ENCODE data around the gene RBM20.
"Not testable (repeated sequence)": the region's sequence is repeated elsewhere in the genome, so short reads cannot be mapped to it uniquely, and the experiment has no call there.

Gene RBM20

DNA sequence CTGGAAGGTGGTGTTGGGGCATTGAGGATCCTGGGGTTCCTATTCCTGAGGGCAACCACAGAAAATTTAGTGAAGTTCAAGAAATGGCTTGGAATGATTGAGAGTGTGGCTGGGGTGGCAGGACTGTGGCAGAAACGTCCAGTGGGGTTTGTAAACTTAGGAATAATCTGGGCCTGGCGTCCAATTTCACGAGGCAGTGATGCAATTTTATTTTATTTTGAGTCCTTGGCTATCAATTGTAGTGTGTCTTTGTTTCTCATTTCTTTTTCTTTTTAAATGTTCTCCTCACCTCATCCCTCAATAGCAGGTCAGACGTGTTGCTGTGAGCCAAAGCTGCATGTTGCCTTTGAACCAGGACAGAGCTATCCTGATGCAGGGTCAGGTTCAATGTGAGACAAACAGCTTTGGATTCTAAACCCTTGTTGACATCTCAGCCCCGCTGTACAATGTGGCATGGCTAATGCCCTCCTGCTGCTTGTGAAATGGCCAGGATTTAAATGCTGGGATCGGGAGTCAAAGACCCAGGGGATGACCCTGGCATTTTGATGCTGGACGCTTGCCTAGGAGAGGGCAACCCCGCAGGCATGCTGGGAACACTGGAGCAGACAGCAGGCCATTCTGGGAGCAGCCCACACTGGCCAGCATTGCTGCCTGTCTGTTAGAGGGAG is 64.8 kb downstream of the RBM20 start:
- DNase-seq, result no peak

DNA sequence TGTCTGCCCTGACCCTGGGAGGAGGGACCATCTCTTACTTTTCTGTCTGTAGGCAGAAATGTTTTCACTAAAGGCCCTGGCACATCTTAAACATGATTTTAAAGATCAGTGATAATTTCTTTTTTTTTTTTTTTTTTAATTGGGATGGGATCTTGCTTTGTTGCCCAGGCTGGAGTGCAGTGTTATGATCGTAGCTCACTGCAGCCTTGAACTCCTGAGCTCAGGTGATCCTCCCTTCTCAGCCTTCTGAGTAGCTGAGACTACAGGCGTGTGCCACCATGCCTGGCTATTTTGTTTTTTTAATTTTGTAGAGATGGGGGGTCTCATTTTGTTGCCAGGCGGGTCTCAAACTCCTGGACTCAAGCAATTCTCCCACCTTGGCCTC is 65.3 kb downstream of the RBM20 start:
- DNase-seq, result no peak

DNA sequence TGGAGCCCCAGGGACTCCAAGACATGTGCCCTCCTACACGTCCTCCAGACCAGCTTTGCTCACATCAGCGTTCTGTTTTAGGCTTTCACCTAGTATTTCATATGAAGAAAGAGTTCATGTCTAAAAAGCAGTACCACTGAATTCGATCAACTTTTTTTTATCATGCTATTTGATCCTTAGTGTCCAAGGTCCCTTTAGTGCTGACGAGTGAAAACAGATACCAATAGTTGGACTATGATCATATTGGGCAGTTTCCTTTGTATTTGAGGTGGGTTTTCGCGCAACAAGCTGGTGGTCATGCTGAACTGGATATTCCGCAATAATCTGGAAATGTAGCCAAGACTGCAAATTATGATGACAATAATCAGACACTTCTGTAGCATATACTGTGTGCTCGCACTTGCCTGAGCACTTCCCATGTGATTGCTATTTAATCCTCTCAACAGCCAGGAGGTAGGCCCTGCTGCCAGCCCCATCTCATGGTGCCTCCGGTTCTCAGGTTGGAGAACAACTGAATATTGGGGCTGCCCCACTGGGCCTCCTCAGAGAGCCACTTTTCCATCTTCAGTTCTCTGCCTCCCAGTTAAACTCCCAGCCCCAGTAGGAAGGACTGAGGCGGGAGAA is 65.9 kb downstream of the RBM20 start:
- DNase-seq, result no peak

DNA sequence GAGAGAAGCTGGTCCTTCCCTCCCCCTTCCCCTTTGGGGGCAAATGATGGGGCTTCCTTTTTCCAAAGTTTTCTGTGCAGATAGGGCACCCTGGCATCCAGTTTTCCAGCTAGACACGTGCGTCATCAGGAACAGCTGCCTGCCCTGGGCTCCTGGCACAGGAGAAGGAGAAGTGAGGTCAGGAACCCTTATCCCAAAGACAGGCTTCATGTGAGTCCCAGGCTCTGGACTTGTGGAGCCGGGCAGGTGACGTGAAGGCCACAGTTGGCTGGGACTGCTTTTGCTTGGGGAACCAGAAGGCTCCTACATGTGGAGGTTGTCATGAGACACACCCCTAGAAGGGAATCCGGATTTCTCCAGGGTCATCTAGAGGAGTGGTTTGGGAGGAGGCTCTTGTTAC is 66.5 kb downstream of the RBM20 start:
- DNase-seq, result no peak

DNA sequence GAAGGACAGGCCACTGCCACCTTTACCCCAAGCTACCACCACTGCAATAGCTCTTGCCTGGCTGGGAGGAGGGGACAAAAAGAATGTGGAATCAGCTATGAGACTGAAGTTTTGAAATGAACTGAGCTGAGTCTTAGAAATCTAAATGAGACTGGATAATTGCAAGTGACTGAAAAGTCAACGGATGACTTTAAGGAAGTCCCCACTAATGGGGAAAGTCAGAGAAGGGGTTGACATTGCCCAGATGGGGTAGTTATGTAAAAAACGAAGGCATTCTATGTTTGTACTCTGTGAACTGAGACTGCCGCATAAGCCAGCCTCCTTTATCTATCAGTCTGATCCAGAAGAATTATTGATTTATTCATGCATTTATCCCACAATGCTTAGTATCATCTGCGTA is 67.2 kb downstream of the RBM20 start:
- no peak for DNase-seq

DNA sequence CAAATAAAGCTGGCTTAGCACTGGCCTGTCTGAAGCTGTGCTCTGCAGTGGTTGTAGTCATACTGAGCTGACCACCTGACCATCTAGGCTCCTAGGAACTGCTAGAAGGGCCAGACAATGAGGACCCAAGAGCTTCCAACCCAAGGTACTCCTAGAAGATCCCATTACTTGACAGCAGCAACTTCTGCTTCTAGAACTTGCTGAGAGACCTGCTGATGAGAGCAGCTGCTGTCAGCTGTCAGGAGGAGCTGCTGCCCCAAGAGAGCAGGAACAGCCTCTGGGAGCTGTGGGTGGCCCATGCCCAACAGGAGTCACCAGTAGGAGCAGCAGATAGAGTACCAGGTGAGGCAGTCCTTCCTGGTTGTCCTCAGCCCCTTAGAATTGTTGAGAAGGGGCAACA is 70.2 kb downstream of the RBM20 start:
- DNase-seq, result no peak

DNA sequence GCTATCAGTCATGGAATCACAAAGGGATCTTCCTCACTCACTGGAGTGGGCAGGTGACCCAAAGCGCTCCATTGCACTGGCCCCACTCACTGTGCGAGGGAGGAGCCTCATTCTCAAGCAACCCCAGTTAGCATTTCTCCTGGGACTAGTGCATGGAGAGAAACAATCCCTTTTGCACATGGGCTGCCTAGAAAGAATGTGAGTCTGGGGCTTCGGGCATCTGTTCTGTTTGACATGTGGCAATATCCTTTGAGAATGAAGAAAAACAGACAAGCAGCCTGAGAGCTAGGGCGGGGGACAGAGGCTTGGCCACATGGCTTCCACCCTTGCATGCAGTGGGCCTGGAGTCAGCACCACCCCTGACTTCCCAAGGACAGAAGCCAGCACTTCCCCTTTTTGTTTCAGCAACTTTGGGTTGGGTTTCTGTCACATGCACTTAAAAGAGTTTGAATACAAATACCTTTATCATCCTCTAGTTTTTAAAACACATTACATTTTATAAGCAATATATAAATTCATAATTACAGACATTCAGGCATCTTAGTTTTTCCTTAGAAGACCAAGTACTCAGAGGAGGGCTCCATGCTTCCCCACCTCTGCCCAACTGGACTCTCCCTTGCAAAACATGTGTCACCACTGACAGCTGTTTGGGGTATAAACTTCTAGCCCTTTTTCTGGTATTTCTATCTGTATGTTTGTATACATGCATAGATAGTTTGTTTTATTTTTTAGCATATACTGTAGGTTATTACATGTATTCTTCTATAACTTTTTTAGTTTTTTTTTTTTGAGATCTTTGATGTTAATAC is 73.8 kb downstream of the RBM20 start:
- DNase-seq, result no peak

DNA sequence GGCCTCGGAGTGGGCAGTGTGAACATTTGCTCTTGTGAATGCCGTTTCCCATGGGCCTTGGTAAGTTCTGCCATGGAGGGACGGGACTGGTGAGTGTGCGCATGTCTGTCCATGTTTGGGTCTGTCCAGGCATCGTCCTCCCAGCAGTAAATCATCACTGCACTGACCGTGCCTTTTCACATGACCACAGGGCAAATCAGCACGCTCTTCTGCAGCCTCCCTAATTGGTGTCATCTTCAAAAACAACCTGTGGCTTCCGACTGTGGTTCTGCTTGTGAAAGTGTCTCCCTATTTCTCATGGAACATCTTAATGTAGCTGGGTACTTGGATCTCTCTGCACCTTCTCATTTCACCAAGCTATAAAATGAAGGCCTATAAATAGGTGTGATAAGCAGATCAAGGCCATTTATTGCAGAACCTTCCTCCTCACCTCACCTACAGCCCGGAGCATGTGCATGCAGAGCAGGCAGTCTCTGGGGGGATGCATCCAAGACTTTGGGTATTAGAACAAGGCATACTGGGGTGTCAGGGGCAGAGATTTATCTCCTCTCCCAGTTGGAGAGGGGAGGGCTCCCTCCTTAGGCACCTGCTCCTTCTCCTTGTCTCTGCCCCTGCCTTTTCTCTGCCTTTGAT is 77.4 kb downstream of the RBM20 start:
- DNase-seq, result no peak

DNA sequence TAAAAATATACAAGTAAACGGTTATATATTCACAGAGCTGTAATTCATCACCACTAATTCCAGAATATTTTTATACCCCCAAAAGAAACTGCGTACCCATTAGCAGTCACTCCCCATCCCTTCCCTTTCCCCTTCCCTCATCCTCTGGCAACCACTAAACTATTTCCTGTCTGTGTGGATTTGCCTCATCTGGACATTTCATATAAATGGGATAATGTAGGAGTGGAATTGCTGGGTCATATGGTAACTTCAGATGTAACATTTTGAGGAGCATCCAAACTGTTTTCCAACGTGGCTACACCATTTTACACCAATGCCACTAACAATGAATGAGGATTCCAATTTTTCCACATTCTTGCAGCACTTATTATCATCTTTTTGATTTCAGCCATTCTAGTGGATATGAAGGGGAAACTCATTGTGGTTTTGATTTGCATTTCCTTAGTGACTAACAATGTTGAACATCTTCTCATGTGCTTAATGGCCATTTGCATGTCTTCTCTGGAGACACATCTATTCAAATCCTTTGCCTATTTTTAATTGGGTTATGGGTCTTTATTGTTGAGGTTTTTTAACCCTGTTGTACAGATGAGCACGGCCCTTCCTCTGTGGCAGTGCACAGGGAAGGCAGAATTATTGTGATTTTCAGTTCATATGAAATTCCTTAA is 79.2 kb downstream of the RBM20 start:
- DNase-seq, result no peak

DNA sequence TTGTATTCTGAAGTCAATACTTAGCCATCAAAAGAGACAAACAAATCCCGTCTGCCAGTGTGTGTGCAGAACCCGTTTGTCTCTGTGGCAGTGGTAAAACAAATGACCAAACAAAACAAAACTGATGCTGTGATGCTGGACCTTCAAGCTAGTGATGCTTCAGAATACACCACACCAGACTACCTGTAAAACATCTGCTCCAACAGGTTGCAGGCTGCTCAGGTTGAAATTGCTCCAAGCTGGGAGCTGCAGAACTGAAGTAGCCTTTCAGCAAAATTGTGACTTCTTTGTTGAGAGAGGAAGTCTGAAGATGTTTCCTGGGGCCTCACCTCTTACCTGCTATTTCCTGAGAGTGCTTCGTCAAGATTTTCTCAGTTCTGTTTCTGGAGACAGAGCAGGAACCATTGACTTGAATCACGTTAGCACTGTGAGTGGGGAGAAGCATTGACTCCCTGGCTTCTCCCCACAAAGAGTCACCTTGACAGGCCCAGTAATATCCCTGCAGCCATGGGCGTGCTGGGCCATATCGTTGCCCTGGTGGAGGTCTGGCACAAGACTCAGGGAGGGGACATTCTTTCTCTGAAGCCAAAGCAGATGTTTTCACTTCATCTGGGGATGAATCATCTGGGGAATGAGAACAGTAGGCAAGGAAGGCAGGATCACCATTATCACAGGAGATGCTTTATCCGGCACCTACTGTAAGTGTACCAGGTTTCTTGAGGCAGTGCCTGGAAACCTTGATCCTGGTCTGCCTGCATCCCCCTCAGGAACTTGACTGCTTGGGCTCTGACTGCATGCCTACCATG is 80.2 kb downstream of the RBM20 start:
- no peak for DNase-seq

DNA sequence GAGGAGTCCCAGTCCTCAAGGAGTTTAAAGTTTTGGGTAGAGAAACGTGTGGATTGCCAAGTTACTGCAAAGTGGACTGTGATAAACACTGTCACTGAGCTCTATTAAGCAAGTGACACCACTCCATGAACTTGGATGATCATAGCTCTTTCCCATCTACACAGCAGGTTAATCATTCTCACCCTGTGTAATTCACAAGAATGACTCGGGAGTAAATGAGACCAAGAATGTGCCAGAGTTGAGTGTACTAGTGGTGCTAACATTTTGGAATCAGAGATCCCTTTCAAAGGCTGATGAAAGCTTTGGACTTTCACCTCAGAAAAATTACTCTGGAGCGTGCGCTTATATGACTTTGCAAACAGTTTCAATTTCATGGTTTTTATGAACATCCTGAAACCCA is 80.8 kb downstream of the RBM20 start:
- no peak for DNase-seq

DNA sequence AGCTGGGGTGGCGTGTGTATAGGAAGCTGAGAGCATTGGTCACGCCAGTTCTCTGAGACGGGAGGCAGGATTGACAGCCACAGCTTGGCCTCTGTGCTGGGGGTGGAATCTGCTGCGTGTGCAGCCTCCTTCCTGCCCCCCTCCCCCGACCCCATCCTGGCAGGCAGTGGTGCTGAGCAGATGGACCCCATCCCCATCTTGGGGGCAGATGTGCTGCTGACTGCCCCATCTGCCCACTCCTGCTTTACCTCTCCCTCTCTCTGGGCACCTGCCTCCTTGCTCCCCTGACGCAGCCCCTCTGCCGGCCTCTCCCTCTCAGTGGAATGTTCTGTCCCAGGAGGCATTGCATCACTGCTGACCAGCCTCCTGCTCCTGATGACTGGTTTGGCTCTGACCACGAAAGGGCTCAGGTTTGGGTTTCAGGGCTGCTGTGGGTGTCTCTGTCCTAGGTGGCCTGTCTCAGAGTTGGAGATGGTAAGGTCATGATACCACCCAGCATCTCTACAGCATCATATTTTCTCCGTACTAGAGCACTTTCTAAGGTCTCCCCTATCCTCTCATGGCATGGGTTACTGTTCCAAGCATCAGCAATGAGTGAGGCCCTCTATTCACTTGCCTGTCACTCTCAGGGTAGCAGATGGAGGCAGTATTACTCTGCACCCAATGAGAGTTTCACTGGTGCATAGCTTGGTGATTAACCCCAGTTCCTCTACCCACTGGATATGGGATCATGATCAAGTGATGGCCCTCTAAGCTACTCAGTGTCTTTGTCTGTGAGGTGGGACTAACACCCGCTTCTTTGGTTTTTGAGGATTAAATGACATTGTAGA is 81.9 kb downstream of the RBM20 start:
- no peak for DNase-seq

DNA sequence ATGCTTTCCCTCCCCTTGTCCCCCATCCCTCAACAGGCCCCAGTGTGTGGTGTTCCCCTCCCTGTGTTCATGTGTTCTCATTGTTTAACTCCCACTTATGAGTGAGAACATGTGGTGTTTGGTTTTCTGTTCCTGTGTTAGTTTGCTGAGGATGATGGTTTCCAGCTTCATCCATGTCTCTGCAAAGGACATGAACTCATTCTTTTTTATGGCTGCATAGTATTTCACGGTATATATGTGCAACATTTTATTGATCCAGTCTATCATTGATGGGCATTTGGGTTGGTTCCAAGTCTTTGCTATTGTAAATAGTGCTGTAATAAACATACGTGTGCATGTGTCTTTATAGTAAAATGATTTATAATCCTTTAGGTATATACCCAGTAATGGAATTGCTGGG is 83.6 kb downstream of the RBM20 start:
- DNase-seq, result not testable (repeated sequence)

DNA sequence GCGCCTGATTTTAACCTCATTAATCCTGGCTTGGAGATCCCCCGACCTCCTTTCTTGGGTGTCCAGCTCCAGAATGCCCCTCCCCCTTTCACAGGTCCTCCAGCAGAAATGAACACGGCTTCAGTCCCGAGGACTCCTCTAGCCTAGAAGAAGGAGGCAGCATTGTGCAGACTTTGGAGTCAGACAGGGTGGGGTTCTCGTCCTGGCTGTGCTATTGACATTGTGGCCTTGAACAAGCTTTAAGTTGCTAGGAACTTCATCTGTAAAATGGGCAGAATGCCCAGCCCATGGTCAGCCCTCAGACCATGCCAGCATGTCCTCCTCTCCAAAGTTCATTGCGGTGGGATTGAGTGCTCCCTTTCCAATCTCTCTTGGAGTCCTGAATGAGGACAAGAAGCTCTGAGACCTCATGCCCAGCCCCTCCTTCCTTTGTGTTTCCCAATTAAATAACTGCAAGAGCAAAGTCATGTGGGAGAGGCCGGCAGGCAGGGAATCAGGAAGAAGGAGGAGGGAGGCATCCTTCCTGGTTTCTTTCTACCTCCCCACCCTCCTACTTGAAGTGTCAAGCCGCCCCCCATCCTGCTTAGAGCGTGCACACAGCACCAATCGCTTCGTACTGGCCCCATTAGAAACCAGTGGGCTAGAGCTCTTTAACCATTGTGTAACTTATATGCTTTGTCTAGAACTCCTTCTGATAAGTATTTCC is 86.4 kb downstream of the RBM20 start:
- DNase-seq, result no peak

DNA sequence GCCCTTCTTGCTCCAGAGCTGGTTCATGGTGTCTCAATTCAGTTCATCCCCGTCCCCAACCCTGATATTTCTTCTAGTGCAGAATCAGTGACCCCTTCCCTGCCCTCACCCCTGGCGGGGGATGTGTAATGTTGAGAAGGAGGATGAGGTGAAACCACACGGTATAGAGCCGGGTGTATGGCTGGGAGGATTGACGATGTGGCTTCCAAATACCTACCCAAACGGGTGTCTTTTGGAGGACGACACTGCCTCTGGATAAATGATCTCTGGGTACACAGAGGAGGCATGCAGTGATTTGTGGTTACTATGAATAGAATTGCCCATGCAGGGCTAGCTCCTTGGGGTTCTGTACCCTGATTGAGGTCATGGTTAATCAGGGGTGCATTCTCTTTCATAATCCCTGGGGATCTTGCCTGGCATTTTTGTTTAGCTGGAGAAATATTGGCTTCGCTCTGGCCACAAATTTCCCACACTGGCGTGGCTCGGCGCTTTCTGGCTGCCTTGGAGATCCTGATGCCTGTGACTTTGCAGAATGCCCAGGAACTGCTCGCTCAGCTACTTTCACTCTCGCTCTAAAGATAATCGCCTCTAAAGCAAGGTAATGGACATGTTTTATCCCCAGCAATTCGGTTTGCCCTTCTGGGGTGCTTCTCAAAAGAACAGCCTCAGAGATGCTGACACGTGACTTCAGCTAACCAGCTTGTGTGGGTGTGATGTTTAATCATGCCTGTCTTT is 89.2 kb downstream of the RBM20 start:
- peak; percentile 13 for DNase-seq

DNA sequence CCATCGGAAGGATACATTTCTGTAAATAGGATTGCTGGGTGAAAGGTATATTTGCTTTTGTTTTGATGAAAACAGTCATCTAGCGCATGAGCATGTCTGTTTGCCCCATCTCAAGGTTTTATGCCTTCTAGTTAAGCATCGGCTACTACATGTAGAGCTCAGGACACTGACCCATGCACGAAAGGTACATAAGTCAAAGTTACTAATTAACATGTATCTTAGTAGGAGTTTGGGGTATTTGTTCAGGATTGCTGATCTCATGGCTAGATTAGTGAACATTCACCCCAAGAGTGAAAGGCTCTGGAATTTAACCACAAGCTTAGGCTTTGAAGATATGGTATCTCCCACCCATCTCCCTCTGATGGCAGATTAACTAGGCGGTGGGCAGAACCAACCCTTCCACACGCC is 91.5 kb downstream of the RBM20 start:
- DNase-seq, result no peak

DNA sequence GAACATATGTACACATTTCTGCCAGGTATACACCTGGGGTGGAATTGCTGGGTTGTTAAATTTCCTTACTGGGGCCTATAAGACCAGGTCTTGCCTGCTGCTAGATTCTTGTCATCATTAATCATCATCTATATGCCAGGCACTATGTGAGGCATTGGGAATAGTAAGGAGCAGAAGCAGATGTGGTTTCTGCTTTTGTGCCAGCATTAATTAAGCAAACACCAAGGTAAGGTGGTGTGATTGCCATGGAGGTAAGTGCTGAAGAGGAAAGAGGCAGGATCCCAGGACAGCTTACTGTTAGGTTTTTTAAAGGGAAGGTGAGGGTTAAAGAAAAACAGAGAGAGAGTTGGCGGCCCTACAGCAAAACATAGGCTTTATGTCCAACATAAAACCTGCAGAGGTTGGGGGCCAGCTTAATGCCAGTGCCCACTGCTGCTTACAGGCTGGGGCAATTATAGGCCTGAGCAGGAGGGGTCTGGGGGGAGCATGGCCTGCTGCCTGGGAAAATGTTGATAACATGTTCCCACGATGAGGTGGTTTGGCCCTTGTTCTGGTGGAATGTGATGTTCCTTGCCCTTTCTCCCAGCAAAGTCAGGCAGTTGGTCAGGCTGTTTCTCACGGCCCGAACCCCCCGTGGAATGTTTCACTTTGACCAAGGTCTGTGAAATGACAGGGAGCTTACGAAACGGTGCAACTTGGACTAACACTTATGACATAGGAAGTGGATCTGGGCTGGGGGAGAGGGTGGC is 93.9 kb downstream of the RBM20 start:
- no peak for DNase-seq

DNA sequence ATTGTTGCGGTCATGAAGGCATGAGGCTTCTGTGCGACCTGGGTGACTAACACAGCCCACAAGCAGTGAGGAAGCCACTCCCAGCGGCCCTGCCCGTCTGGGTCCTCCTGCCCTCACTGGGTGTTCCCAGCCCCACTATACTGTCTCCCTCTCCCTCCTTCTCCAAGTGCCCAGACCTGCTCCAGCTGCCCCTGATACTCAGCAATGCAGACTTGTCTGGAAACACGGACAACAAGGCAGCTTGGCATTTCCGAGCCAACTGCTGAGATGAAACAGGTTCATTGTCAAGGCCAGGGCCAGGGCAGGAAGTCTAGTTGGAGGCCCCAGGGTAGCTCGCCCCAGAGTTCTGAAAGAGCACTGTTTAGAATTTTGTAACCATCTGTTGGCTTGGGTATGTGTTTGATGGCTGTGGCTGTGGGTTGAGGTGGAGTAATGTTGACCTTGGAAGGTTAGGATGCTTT is 95.7 kb downstream of the RBM20 start:
- no peak for DNase-seq

DNA sequence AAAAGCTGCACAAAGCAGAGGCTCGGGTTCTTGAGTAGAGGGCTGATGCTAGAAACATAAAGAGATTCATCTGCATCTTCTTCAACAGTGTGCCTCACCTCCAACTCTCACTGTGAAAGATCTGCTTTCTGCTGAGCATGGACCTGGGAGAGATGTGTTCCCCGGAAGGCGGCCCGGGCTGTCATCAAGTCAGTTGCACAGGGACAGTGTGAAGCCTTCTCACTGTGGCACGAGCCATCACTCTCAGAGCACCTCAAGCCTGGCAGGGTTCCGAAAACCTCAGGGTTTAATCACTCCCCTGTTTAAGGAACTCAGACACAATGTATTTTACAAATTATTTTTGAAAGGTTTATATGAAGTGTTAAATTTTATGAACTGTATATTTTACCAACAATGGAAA is 98.7 kb downstream of the RBM20 start:
- no peak for DNase-seq
